Activated T-cell treated with anti-CD3 and anti-CD28 coated beads, Interleukin-2, amount 50 U/mL, for 24 hours (primary cell): ENCODE results near the gene FOXR1.
"Not testable (repeated sequence)": the region's sequence is repeated elsewhere in the genome, so short reads cannot be mapped to it uniquely, and the experiment has no call there.

Experiments
- DNase-seq: peaks from one replicate; pipeline ENCODE4 v3.0.0-alpha.2; 2020
- H3K27ac Mint-ChIP-seq: 2 replicates; pipeline ENCODE4 v1.8.0; 2020; ENCODE audit warnings: mild to moderate bottlenecking, mixed read lengths
- H3K27me3 Mint-ChIP-seq: 2 replicates; pipeline ENCODE4 v1.8.0; 2020; ENCODE audit warnings: mixed read lengths
- H3K36me3 Mint-ChIP-seq: 2 replicates; pipeline ENCODE4 v1.8.0; 2020; ENCODE audit warnings: low read depth, mixed read lengths
- H3K4me1 Mint-ChIP-seq: 2 replicates; pipeline ENCODE4 v1.8.0; 2020; ENCODE audit warnings: low read depth, mixed read lengths
- H3K4me3 Mint-ChIP-seq: 2 replicates; pipeline ENCODE4 v1.8.0; 2020; ENCODE audit warnings: mild to moderate bottlenecking, moderate library complexity, mixed read lengths
- H3K9me3 Mint-ChIP-seq: 2 replicates; pipeline ENCODE4 v1.8.0; 2020; ENCODE audit warnings: mixed read lengths

Gene FOXR1

GRCh38 chr11:118933486-118933885, 38.1 kb upstream of the FOXR1 start:
- H3K4me1 Mint-ChIP-seq, result peaks cover 25% of the 10 kb centered on the region

GRCh38 chr11:118935376-118935775, 36.2 kb upstream of the FOXR1 start:
- peaks cover 30% of the 10 kb centered on the region for H3K4me1 Mint-ChIP-seq
- H3K27ac Mint-ChIP-seq, result no peak overlapping the region
- H3K9me3 Mint-ChIP-seq, result no peaks in the 10 kb centered on the region
- H3K36me3 Mint-ChIP-seq, result no peaks in the 10 kb centered on the region
- H3K27me3 Mint-ChIP-seq, result no peaks in the 10 kb centered on the region
- DNase-seq, result no peak
- H3K4me3 Mint-ChIP-seq, result no peak overlapping the region

More at GRCh38 chr11:118933486-118933885, 38.1 kb upstream of the FOXR1 start:
- Mint-ChIP-seq H3K36me3 (no peaks in the 10 kb centered on the region), H3K9me3 (no peaks in the 10 kb centered on the region), H3K27ac (no peak overlapping the region), H3K27me3 (no peaks in the 10 kb centered on the region), H3K4me3 (no peak overlapping the region)
- no peak for DNase-seq

GRCh38 chr11:118938491-118939403, 32.8 kb upstream of the FOXR1 start:
- DNase-seq, result no peak
- Mint-ChIP-seq H3K9me3 (no peaks in the 10 kb centered on the region), H3K27ac (no peak overlapping the region), H3K4me1 (peaks cover 33% of the 10 kb centered on the region), H3K36me3 (no peaks in the 10 kb centered on the region), H3K27me3 (no peaks in the 10 kb centered on the region), H3K4me3 (no peak overlapping the region)

- Mint-ChIP-seq H3K27ac (peak overlapping the region; percentile 55), H3K4me3 (no peak overlapping the region), H3K9me3 (no peaks in the 10 kb centered on the region), H3K36me3 (no peaks in the 10 kb centered on the region), H3K4me1 (peaks cover 33% of the 10 kb centered on the region), H3K27me3 (no peaks in the 10 kb centered on the region)
- DNase-seq, result no peak
Measured at GRCh38 chr11:118939404-118939915, 32.1 kb upstream of the FOXR1 start.

- Mint-ChIP-seq H3K36me3 (no peaks in the 10 kb centered on the region), H3K9me3 (no peaks in the 10 kb centered on the region), H3K4me1 (peaks cover 33% of the 10 kb centered on the region), H3K4me3 (peak overlapping the region; percentile 29), H3K27ac (peak overlapping the region; percentile 81), H3K27me3 (no peaks in the 10 kb centered on the region)
- peak; percentile 77 for DNase-seq
Measured at GRCh38 chr11:118939953-118940598, 31.5 kb upstream of the FOXR1 start.

GRCh38 chr11:118947091-118947490, 24.5 kb upstream of the FOXR1 start:
- H3K4me3 Mint-ChIP-seq, result no peak overlapping the region
- H3K4me1 Mint-ChIP-seq, result peaks cover 4% of the 10 kb centered on the region
- H3K27me3 Mint-ChIP-seq, result no peaks in the 10 kb centered on the region
- no peaks in the 10 kb centered on the region for H3K9me3 Mint-ChIP-seq
- DNase-seq, result no peak
- no peak overlapping the region for H3K27ac Mint-ChIP-seq
- no peaks in the 10 kb centered on the region for H3K36me3 Mint-ChIP-seq

GRCh38 chr11:118948000-118948399, 23.6 kb upstream of the FOXR1 start:
- no peaks in the 10 kb centered on the region for H3K36me3 Mint-ChIP-seq
- H3K4me1 Mint-ChIP-seq, result peaks cover 4% of the 10 kb centered on the region
- H3K27ac Mint-ChIP-seq, result no peak overlapping the region
- DNase-seq, result no peak
- H3K9me3 Mint-ChIP-seq, result no peaks in the 10 kb centered on the region
- H3K27me3 Mint-ChIP-seq, result no peaks in the 10 kb centered on the region
- H3K4me3 Mint-ChIP-seq, result no peak overlapping the region

- Mint-ChIP-seq H3K36me3 (no peaks in the 10 kb centered on the region), H3K4me3 (no peak overlapping the region), H3K4me1 (peaks cover 5% of the 10 kb centered on the region), H3K27ac (no peak overlapping the region), H3K9me3 (no peaks in the 10 kb centered on the region), H3K27me3 (no peaks in the 10 kb centered on the region)
- DNase-seq, result no peak
Measured at GRCh38 chr11:118953265-118953664, 18.3 kb upstream of the FOXR1 start.

GRCh38 chr11:118953976-118954375, 17.6 kb upstream of the FOXR1 start:
- not testable (repeated sequence) for H3K27me3 Mint-ChIP-seq, H3K36me3 Mint-ChIP-seq, H3K9me3 Mint-ChIP-seq, H3K4me3 Mint-ChIP-seq, H3K27ac Mint-ChIP-seq, DNase-seq, H3K4me1 Mint-ChIP-seq

GRCh38 chr11:118956094-118956846, 15.3 kb upstream of the FOXR1 start, which contains the start of gene UPK2:
TSS of gene UPK2 (plus strand) at chr11:118956298. CDS start at chr11:118956351, 53 bp downstream.
- H3K4me3 Mint-ChIP-seq, result no peak within 1 kb of the TSS
- H3K4me1 Mint-ChIP-seq, result peaks cover 5% of the 10 kb centered on the region

GRCh38 chr11:118956847-118957469, 14.6 kb upstream of the FOXR1 start:
- Mint-ChIP-seq H3K27ac (no peak overlapping the region), H3K36me3 (no peaks in the 10 kb centered on the region), H3K9me3 (no peaks in the 10 kb centered on the region), H3K27me3 (no peaks in the 10 kb centered on the region), H3K4me3 (no peak overlapping the region), H3K4me1 (peaks cover 5% of the 10 kb centered on the region)
- no peak for DNase-seq

More at GRCh38 chr11:118956094-118956846, 15.3 kb upstream of the FOXR1 start, which contains the start of gene UPK2:
- peak; percentile 93 for DNase-seq
- no peaks in the 10 kb centered on the region for H3K36me3 Mint-ChIP-seq
- no peaks in the 10 kb centered on the region for H3K27me3 Mint-ChIP-seq
- no peaks in the 10 kb centered on the region for H3K9me3 Mint-ChIP-seq
- no peak within 1 kb of the TSS for H3K27ac Mint-ChIP-seq

- no peak overlapping the region for H3K4me3 Mint-ChIP-seq
- H3K36me3 Mint-ChIP-seq, result no peaks in the 10 kb centered on the region
- H3K27ac Mint-ChIP-seq, result no peak overlapping the region
- no peak for DNase-seq
- peaks cover 5% of the 10 kb centered on the region for H3K4me1 Mint-ChIP-seq
- H3K27me3 Mint-ChIP-seq, result no peaks in the 10 kb centered on the region
- no peaks in the 10 kb centered on the region for H3K9me3 Mint-ChIP-seq
Measured at GRCh38 chr11:118957549-118957948, 14.0 kb upstream of the FOXR1 start.

GRCh38 chr11:118957968-118958367, 13.6 kb upstream of the FOXR1 start:
- H3K27ac Mint-ChIP-seq, result no peak overlapping the region

GRCh38 chr11:118958577-118958976, 13.0 kb upstream of the FOXR1 start:
- DNase-seq, result no peak
- no peaks in the 10 kb centered on the region for H3K9me3 Mint-ChIP-seq
- no peaks in the 10 kb centered on the region for H3K27me3 Mint-ChIP-seq
- no peak overlapping the region for H3K27ac Mint-ChIP-seq
- H3K4me3 Mint-ChIP-seq, result no peak overlapping the region
- no peaks in the 10 kb centered on the region for H3K36me3 Mint-ChIP-seq
- H3K4me1 Mint-ChIP-seq, result peaks cover 5% of the 10 kb centered on the region

More at GRCh38 chr11:118957968-118958367, 13.6 kb upstream of the FOXR1 start:
- no peak for DNase-seq
- Mint-ChIP-seq H3K27me3 (no peaks in the 10 kb centered on the region), H3K36me3 (no peaks in the 10 kb centered on the region), H3K4me1 (peaks cover 5% of the 10 kb centered on the region), H3K9me3 (no peaks in the 10 kb centered on the region), H3K4me3 (no peak overlapping the region)
